ENCODE results near the gene ADAMTSL1. TPM values are rescaled to one million over a fixed set of nuclear protein-coding genes. Genes with fewer than 3 reads are reported as not detected.

The ADAMTSL1 gene
- total RNA-seq, 1 experiment from 2014 or later, result 0.94 TPM

DNA sequence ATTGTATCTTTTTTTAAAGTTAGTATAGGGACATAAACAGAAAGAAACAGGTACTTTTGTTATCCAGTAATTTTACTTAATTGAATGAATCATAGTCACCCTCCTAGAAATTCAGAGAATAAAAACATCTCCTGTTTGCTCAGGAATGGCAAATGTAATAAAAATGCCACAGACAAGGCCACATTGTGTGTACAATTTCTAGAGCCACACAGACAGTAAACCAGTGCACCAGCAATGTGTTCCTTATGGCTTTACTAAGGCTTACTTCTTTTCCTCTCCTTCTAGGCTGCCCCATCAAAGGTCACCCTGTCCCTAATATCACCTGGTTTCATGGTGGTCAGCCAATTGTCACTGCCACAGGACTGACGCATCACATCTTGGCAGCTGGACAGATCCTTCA lies 413.6 kb downstream of the ADAMTSL1 start (continued):
- TF ChIP-seq PRRX2 (CRISPR knock-in tag; IDR thresholded peaks at IDR 0.05) (no peak), OVOL2 (CRISPR knock-in tag; IDR thresholded peaks at IDR 0.05; ENCODE audit: borderline replicate concordance) (no peak)
- TF ChIP-seq, protein P1, sequence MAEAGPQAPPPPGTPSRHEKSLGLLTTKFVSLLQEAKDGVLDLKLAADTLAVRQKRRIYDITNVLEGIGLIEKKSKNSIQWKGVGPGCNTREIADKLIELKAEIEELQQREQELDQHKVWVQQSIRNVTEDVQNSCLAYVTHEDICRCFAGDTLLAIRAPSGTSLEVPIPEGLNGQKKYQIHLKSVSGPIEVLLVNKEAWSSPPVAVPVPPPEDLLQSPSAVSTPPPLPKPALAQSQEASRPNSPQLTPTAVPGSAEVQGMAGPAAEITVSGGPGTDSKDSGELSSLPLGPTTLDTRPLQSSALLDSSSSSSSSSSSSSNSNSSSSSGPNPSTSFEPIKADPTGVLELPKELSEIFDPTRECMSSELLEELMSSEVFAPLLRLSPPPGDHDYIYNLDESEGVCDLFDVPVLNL (CRISPR knock-in tag; IDR thresholded peaks at IDR 0.05; ENCODE audit: borderline replicate concordance, low read depth), result no peak

DNA sequence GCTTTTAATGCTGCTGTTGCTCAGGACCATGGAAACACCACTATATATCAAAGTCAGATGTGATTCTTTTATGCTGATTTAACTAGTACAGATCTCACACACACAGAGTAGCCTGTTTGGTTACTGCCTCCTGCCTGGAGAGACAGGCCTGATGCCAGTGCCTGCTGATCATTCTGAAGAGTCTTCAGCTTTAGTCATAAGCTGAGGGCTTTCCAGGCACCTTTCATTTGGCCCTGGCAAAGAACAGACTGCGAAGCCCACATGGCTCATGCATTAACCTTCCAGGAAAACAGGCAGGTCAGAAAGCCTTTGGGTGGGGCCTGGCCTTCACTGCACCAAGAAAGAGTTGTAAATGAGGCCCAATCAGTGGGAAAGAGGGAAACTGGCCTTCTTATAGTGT lies 414.3 kb downstream of the ADAMTSL1 start:
- peaks cover 5% of the 10 kb centered on the region for H3K36me3 Mint-ChIP-seq
- H3K27ac Mint-ChIP-seq, result no peak overlapping the region
- ChIA-PET CTCF (interaction anchor here (1.1 kb wide), 1 partner anchor 38 kb away, joined by 3 read pairs; no protein-coding TSS in a partner anchor), POLR2A (no interaction called here)
- TF ChIP-seq FOXK1 (CRISPR knock-in tag; IDR thresholded peaks at IDR 0.05), result no peak
- TF ChIP-seq, protein P2, sequence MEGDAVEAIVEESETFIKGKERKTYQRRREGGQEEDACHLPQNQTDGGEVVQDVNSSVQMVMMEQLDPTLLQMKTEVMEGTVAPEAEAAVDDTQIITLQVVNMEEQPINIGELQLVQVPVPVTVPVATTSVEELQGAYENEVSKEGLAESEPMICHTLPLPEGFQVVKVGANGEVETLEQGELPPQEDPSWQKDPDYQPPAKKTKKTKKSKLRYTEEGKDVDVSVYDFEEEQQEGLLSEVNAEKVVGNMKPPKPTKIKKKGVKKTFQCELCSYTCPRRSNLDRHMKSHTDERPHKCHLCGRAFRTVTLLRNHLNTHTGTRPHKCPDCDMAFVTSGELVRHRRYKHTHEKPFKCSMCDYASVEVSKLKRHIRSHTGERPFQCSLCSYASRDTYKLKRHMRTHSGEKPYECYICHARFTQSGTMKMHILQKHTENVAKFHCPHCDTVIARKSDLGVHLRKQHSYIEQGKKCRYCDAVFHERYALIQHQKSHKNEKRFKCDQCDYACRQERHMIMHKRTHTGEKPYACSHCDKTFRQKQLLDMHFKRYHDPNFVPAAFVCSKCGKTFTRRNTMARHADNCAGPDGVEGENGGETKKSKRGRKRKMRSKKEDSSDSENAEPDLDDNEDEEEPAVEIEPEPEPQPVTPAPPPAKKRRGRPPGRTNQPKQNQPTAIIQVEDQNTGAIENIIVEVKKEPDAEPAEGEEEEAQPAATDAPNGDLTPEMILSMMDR (IDR thresholded peaks at IDR 0.05), result no peak
- TF ChIP-seq NR3C1 (CRISPR knock-in tag; conservative IDR thresholded peaks at IDR 0.05; ENCODE audit: low read depth), result no peak
- TF ChIP-seq, protein P3, sequence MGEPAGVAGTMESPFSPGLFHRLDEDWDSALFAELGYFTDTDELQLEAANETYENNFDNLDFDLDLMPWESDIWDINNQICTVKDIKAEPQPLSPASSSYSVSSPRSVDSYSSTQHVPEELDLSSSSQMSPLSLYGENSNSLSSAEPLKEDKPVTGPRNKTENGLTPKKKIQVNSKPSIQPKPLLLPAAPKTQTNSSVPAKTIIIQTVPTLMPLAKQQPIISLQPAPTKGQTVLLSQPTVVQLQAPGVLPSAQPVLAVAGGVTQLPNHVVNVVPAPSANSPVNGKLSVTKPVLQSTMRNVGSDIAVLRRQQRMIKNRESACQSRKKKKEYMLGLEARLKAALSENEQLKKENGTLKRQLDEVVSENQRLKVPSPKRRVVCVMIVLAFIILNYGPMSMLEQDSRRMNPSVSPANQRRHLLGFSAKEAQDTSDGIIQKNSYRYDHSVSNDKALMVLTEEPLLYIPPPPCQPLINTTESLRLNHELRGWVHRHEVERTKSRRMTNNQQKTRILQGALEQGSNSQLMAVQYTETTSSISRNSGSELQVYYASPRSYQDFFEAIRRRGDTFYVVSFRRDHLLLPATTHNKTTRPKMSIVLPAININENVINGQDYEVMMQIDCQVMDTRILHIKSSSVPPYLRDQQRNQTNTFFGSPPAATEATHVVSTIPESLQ (CRISPR knock-in tag; IDR thresholded peaks at IDR 0.05), result no peak
- TF ChIP-seq HMGA2 (CRISPR knock-in tag; IDR thresholded peaks at IDR 0.05), result no peak
- TF ChIP-seq GABPB1 (CRISPR knock-in tag; IDR thresholded peaks at IDR 0.05), result no peak
- no peak for TF ChIP-seq ZNF671 (CRISPR knock-in tag; IDR thresholded peaks at IDR 0.05)
- TF ChIP-seq SOX15 (CRISPR knock-in tag; IDR thresholded peaks at IDR 0.05), result no peak
- no peaks in the 10 kb centered on the region for H3K27me3 Mint-ChIP-seq (ENCODE audit: low read depth)
- no peak for DNase-seq (ENCODE audit: low spot score)
- no peak overlapping the region for H3K4me3 Mint-ChIP-seq
- no peak for ATAC-seq
- peaks cover 12% of the 10 kb centered on the region for H3K4me1 Mint-ChIP-seq
- H3K9me3 Mint-ChIP-seq, result peaks cover 21% of the 10 kb centered on the region

DNA sequence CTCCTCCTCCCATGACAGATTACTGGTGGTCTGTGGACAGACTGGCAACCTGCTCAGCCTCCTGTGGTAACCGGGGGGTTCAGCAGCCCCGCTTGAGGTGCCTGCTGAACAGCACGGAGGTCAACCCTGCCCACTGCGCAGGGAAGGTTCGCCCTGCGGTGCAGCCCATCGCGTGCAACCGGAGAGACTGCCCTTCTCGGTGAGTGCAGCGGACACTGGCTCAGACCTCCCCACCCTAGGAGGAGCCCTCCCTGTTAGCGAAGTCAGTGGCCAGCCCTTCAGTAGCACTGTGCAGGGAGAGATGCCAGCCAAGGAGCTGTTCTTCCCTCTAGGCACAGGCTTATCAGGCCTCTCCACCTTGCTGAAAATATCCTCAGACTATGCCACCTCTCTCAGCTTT lies 415.6 kb downstream of the ADAMTSL1 start:
- Mint-ChIP-seq H3K4me1 (peaks cover 12% of the 10 kb centered on the region), H3K4me3 (no peak overlapping the region), H3K27ac (no peak overlapping the region), H3K36me3 (peaks cover 2% of the 10 kb centered on the region; the same call in 1 of the 2 replicates), H3K9me3 (peaks cover 8% of the 10 kb centered on the region), H3K27me3 (ENCODE audit: low read depth) (no peaks in the 10 kb centered on the region)
- DNase-seq (ENCODE audit: low spot score), result no peak
- TF ChIP-seq, protein P4, sequence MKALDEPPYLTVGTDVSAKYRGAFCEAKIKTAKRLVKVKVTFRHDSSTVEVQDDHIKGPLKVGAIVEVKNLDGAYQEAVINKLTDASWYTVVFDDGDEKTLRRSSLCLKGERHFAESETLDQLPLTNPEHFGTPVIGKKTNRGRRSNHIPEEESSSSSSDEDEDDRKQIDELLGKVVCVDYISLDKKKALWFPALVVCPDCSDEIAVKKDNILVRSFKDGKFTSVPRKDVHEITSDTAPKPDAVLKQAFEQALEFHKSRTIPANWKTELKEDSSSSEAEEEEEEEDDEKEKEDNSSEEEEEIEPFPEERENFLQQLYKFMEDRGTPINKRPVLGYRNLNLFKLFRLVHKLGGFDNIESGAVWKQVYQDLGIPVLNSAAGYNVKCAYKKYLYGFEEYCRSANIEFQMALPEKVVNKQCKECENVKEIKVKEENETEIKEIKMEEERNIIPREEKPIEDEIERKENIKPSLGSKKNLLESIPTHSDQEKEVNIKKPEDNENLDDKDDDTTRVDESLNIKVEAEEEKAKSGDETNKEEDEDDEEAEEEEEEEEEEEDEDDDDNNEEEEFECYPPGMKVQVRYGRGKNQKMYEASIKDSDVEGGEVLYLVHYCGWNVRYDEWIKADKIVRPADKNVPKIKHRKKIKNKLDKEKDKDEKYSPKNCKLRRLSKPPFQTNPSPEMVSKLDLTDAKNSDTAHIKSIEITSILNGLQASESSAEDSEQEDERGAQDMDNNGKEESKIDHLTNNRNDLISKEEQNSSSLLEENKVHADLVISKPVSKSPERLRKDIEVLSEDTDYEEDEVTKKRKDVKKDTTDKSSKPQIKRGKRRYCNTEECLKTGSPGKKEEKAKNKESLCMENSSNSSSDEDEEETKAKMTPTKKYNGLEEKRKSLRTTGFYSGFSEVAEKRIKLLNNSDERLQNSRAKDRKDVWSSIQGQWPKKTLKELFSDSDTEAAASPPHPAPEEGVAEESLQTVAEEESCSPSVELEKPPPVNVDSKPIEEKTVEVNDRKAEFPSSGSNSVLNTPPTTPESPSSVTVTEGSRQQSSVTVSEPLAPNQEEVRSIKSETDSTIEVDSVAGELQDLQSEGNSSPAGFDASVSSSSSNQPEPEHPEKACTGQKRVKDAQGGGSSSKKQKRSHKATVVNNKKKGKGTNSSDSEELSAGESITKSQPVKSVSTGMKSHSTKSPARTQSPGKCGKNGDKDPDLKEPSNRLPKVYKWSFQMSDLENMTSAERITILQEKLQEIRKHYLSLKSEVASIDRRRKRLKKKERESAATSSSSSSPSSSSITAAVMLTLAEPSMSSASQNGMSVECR (CRISPR knock-in tag; IDR thresholded peaks at IDR 0.05; ENCODE audit: borderline replicate concordance), result no peak
- TF ChIP-seq, protein P5, sequence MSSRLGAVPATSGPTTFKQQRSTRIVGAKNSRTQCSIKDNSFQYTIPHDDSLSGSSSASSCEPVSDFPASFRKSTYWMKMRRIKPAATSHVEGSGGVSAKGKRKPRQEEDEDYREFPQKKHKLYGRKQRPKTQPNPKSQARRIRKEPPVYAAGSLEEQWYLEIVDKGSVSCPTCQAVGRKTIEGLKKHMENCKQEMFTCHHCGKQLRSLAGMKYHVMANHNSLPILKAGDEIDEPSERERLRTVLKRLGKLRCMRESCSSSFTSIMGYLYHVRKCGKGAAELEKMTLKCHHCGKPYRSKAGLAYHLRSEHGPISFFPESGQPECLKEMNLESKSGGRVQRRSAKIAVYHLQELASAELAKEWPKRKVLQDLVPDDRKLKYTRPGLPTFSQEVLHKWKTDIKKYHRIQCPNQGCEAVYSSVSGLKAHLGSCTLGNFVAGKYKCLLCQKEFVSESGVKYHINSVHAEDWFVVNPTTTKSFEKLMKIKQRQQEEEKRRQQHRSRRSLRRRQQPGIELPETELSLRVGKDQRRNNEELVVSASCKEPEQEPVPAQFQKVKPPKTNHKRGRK (CRISPR knock-in tag; IDR thresholded peaks at IDR 0.05; ENCODE audit: borderline replicate concordance), result no peak
- CTCF ChIA-PET, result interaction anchor here (0.7 to 1.1 kb wide), 2 partner anchors 37 to 139 kb away, joined by 3 to 4 read pairs; no protein-coding TSS in a partner anchor
- POLR2A ChIA-PET, result no interaction called here
- no peak for ATAC-seq
